22Rv1 (cell line): ENCODE results near the gene RSU1.

ENCODE experiments used
- ZFX ChIP-seq: fragments of 450-650 bp; IDR thresholded peaks from 2 replicates; pipeline ENCODE4 v1.6.1; 2017; ENCODE audit warnings: antibody characterized with exemption, borderline replicate concordance
- TF ChIP-seq, protein P1 (sequence below): fragments of 450-650 bp; IDR thresholded peaks from 2 replicates; pipeline ENCODE4 v1.5.1; 2017; ENCODE audit warnings: mild to moderate bottlenecking

DNA sequence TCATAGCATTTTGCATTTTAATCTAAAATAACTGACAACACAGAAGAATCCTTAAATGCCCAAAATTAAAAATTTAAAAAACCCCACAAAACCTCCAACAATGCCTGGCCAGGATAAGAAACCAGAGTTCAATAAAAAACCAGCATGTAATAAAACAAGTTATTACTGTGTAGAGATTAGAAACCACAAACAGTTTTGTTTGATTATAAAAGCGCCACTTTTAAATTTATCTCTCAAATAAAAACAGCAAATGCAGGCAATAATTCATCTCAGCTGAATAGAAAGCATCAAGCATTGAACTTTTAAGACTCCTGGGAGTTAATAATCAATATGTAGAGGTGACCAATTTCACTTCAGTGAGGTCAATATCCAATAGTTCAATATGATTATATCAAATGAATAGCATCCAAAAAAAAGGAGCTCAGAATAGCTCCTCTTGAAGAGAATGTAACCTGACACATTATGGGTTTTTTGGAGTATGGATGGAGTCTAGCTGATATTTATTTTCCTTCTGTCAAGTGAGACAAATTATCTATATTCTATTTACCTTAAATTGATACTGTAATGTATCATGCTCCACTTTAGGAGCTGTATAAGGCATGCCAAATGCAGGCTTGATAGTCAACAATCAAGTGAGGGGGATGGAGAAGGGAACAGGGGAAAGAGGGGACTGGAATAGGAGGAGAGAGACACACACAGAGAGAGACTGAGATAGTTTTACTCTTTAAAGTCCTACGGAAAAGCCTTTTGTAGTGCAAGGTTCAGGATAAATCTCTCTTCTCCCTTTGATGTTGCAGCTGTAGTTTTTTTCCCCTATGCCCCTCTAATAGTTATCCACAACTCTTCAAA lies 130.9 kb downstream of the RSU1 start:
- TF ChIP-seq, protein P1, sequence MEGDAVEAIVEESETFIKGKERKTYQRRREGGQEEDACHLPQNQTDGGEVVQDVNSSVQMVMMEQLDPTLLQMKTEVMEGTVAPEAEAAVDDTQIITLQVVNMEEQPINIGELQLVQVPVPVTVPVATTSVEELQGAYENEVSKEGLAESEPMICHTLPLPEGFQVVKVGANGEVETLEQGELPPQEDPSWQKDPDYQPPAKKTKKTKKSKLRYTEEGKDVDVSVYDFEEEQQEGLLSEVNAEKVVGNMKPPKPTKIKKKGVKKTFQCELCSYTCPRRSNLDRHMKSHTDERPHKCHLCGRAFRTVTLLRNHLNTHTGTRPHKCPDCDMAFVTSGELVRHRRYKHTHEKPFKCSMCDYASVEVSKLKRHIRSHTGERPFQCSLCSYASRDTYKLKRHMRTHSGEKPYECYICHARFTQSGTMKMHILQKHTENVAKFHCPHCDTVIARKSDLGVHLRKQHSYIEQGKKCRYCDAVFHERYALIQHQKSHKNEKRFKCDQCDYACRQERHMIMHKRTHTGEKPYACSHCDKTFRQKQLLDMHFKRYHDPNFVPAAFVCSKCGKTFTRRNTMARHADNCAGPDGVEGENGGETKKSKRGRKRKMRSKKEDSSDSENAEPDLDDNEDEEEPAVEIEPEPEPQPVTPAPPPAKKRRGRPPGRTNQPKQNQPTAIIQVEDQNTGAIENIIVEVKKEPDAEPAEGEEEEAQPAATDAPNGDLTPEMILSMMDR = no peak
- TF ChIP-seq ZFX = no peak
